Stimulated activated CD4-positive, alpha-beta T cell treated with anti-CD3 and anti-CD28 coated beads, Interleukin-1b, Interleukin-23, amount 100 ng/mL, for 24 hours (primary cell): Measurements from ENCODE around the gene FDPS.
A peak's percentile ranks its signal among the peaks of the same experiment; 100 is the strongest.

Experiments used
- DNase-seq, 4 experiments: peaks; one replicate each; pipeline ENCODE4 v3.0.0-alpha.2; 2020; ENCODE audit warnings: low read depth in 4 of 4, low spot score in 1 of 4

The FDPS gene

GRCh38 chr1:155308493-155309422 is at the start of gene FDPS:
FDPS (plus strand) TSS chr1:155308866; CDS start chr1:155309790, 924 bp downstream.
- DNase-seq: peak; percentile 87 to 95 (median 90)

DNA sequence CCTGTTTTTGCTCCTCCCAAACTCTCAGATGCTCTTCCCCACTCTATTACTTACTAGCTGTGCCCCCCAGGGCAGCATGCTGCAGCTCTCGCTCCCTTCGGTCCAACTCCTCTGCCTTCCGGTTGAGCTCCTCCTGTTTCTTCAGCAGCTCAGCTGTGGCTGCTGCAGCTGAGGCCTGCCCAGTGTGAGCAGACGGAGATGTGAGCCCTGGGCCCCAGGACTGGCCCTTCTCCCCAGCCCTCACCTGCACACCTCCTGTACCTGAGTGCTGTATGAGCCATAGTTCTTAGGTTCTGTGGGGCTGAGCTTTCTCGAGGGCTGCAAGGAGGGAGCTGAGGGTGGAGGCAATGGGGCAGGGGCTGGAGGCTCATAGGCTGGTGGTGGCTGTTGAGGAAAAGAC is 48.4 kb upstream of the FDPS start:
- no peak for DNase-seq

DNA sequence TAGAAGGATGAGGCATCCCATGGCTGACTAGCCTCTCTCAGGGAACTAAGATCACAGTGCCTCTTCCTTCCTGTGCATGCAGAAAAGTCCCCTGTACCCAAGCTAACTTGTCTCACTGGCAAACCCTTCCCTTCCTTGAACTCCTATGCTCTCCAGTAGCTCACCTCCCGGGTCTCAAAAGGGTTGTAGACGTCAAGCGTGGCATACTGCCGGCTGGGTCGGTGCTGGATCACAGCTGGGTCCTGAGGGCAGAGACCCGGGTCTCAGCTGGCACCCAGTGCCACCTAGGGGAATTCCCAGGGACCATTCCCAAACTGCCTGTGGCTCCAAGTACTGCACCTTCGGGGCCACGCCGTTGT is 47.2 kb upstream of the FDPS start:
- DNase-seq: no peak

GRCh38 chr1:155261852-155262673 is 46.6 kb upstream of the FDPS start, which contains the start of gene SCAMP3:
SCAMP3 (minus strand) TSS chr1:155262360; CDS start chr1:155262151, 209 bp downstream.
- DNase-seq: peak; percentile 59 to 84 (median 78)

DNA sequence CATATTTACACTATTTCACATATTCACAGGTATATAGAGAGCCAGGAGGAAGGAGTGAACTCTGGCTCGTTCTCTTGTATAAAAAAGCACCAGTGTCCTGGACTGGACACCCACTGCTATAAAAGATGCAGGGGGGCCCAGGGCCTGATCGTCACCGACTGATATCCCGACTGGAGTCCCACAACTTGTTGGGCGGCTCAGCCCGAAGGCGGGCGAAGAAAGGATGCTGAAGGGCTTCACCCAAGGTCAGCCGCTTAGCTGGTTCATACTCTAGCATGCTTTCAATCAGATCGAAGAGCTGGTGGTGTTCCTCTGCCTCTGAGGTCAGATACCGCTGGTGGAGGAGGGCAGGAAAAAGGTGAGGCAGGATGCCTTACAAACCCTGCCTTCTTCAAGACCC is 45.6 kb upstream of the FDPS start:
- DNase-seq: no peak

DNA sequence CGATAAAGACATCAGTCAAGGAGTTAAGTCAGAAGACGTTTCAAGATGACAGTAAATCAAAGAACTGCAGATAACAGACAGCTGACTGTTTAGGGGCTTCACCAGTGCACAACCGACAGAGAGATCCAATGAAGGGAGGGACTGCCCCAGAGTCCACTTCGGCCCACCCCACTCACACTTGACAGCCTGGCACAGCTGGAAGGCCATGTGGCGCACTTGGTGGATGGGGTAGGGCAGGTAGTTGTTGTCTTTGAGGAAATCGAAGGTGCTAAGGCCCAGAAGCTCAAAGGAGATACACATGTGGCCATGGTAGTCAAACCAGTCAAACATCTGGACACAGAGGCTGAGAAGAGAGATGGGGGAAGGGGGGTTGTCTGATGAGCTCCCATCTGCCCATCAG is 42.1 kb upstream of the FDPS start:
- no peak for DNase-seq

DNA sequence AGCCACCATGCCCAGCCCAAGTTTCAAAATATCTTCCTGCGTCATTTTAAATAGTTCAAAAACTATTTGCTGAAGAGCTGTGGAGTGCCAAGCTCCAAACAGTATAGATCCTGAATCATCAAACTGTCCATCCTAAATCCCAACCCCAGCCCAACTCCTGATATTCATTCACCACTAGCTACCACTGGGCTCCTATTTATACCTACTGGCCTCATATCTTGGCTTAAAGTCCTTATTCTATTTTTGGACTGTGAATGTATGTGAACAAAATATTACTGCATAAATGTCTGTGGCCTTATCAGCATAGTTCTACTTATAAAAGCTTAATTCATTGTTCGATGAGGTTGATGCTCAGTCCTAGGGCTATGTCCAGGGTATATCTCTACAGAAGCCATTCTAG is 41.3 kb upstream of the FDPS start:
- DNase-seq: no peak

- DNase-seq: no peak
Measured at GRCh38 chr1:155268630-155269029, 40.0 kb upstream of the FDPS start.

- DNase-seq: no peak
Measured at GRCh38 chr1:155269381-155269780, 39.3 kb upstream of the FDPS start.

GRCh38 chr1:155272466-155273342 is 36.0 kb upstream of the FDPS start:
- DNase-seq: no peak

- peak; percentile 90 to 98 (median 96) for DNase-seq
Measured at GRCh38 chr1:155273343-155274245, 35.1 kb upstream of the FDPS start, which contains the start of gene CLK2. CLK2 (minus strand) TSS chr1:155273504; CDS start chr1:155270977, 2,527 bp downstream.

DNA sequence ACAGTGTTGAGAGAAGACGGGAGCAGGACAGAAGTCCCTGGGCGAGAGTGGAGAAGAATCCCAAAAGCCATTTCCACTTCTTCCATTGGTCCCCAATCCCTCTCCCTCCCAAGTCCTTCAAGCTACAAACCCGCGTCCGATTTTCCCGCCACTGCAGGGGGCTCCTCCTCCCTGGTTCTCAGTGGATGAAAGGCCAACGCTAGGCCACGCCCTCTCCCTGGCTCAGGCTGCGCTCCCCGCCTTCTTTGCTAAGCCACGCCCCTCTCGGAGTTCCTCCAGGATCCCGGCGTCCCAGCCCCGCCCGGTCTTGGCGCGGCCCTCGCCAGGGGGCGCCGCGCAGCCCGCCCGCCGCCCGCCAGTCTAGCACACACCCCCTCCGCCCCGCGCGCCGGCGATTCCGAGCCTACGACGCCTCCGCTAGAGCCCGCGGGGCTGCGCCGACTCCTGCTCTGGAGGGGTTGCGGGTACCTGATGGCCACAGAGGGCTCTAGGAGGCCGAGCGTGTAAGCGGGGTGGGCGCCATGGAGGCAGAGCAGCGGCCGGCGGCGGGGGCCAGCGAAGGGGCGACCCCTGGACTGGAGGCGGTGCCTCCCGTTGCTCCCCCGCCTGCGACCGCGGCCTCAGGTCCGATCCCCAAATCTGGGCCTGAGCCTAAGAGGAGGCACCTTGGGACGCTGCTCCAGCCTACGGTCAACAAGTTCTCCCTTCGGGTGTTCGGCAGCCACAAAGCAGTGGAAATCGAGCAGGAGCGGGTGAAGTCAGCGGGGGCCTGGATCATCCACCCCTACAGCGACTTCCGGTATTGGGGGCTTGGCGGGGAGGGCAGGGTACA is 31.4 kb upstream of the FDPS start, which contains the start of gene HCN3:
Gene HCN3, plus strand, starts transcription at position 394 of the 832 bp plus-strand sequence. Its CDS starts 128 bp downstream, at position 522.
- DNase-seq: peak; percentile 92 to 98 (median 92)

DNA sequence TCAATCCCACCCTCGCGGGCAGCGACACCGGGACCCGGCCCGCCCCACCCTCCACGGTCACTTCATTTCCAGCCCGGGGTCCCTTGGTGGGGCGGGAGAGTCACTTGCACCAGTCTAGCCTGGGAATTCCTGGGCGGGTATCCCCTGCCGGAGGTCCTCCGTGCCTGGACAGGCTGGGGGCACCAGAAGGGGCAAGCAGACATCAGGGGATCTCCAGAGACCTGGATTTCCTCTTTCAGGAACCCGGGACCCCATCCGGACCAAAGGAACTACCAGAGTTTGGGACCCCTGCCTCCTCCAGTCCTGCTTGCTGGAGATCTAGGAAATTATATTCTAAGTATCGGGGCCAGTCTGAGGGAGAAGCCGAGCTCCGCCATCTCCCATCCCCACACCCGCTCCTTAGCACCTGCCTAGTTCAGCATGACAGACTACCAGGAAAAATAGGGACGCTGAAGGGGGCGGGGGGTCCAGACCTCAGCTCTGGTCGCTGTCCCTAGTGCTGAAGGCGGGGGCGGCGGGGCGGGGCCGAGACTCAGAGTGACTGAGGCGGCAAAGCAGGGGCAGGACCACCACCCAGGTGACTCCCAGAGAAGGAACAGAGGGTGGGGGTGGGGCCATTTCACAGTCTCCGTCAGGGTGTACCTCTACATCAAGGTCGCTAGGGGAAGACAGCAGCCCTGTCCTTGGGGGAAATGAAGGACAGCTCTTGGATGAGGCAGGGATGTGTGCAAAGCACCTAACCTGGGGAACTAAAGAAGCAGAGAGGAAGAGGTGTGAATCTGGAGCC is 30.6 kb upstream of the FDPS start:
- DNase-seq: peak in 3 of 4 experiments; percentile 51 to 67 (median 52)

DNA sequence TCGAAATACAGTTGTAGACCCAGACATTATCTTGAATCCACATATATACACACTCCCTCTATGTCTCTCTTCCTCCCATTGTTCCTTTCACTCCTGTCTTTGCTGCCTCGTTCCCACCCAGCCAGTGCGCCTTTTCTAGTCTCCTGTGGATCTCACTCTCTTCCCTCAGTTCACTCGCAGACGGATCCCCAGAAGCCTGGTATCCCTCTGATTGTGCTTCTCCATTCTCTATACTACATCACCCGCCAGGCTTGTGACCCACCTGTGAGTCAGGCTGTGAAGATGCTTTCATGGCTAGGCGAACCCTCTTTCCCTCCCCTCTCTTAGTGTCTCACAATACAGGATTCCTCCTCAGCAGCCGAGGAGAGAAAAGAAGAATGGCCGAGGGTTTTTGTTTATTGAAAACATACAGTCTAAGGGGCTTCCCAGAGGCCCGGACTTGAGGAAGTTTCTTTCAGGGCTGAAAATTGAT is 29.9 kb upstream of the FDPS start:
- DNase-seq: no peak

DNA sequence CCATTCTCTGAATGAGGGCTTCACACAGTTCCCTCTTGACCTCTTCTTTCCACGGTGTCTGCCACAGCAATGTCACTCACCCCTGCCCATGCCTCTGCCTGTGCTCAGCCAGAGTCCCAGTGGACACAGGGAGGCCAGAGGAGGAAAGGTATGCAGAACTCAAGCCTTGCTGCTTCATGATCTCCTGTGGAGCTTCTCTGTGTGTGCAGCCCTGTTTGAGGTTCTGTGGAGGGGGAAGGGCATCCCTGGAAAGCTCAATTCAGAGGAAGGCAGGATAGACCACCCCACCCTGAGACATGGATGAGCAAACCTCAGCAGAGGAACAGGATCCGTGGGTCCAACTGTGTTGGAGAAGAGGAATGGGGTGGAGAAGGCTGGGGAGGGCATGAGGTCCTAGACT is 29.4 kb upstream of the FDPS start:
- DNase-seq: no peak

GRCh38 chr1:155282488-155283091 is 26.1 kb upstream of the FDPS start:
- DNase-seq: no peak

GRCh38 chr1:155284476-155284875 is 24.2 kb upstream of the FDPS start:
- no peak for DNase-seq
